H9 (cell line): ENCODE results near the gene AVPR1A. TPM values are rescaled to one million over a fixed set of nuclear protein-coding genes. Genes with fewer than 3 reads are reported as not detected.

ENCODE experiments used
- DNase-seq: peaks from one replicate; pipeline ENCODE4 v3.0.0-alpha.2; 2017
- H2AFZ ChIP-seq: one replicate; pipeline ENCODE4 v1.6.1; 2013; ENCODE audit warnings: mild to moderate bottlenecking, low read length, control low read depth, moderate library complexity
- H2AK5ac ChIP-seq: 2 replicates; pipeline ENCODE4 v1.6.1; 2013; ENCODE audit warnings: low read length, control low read depth, mixed read lengths; ENCODE audit not compliant: insufficient read length
- H2BK120ac ChIP-seq: one replicate; pipeline ENCODE4 v1.6.1; 2013; ENCODE audit warnings: low read depth, mild to moderate bottlenecking, low read length, control low read depth, inconsistent platforms; ENCODE audit not compliant: poor library complexity, severe bottlenecking
- H2BK12ac ChIP-seq: 2 replicates; pipeline ENCODE4 v1.6.1; 2013; ENCODE audit warnings: low read length, control low read depth, mixed read lengths, low read depth; ENCODE audit not compliant: insufficient read length
- H2BK15ac ChIP-seq: 2 replicates; pipeline ENCODE4 v1.6.1; 2013; ENCODE audit warnings: low read depth, low read length, control low read depth
- H2BK20ac ChIP-seq: one replicate; pipeline ENCODE4 v1.6.1; 2013; ENCODE audit warnings: low read depth, mild to moderate bottlenecking, low read length, control low read depth, inconsistent platforms; ENCODE audit not compliant: poor library complexity, severe bottlenecking
- H2BK5ac ChIP-seq: 2 replicates; pipeline ENCODE4 v1.6.1; 2013; ENCODE audit warnings: low read length, control low read depth, mixed read lengths; ENCODE audit not compliant: insufficient read length
- H3K14ac ChIP-seq: 2 replicates; pipeline ENCODE4 v1.6.1; 2013; ENCODE audit warnings: low read length, control low read depth; ENCODE audit not compliant: insufficient read depth
- H3K18ac ChIP-seq: 2 replicates; pipeline ENCODE4 v1.6.1; 2013; ENCODE audit warnings: low read depth, mild to moderate bottlenecking, mixed read lengths, low read length, control low read depth; ENCODE audit not compliant: insufficient read length
- H3K23ac ChIP-seq: 2 replicates; pipeline ENCODE4 v1.6.1; 2013; ENCODE audit warnings: low read length, control low read depth, mixed read lengths, low read depth; ENCODE audit not compliant: insufficient read length
- H3K23me2 ChIP-seq: 2 replicates; pipeline ENCODE4 v1.6.1; 2013; ENCODE audit warnings: low read depth, mild to moderate bottlenecking, mixed read lengths, low read length, control low read depth; ENCODE audit not compliant: insufficient read length, poor library complexity, severe bottlenecking
- H3K27ac ChIP-seq: 2 replicates; pipeline ENCODE4 v1.5.1; 2013; ENCODE audit warnings: low read length, control low read depth, mixed read lengths, low read depth; ENCODE audit not compliant: insufficient read length
- H3K27me3 ChIP-seq: 2 replicates; pipeline ENCODE4 v1.6.1; 2013; ENCODE audit warnings: low read length, control low read depth, inconsistent platforms; ENCODE audit not compliant: insufficient read depth
- H3K4ac ChIP-seq: 2 replicates; pipeline ENCODE4 v1.6.1; 2013; ENCODE audit warnings: low read depth, mild to moderate bottlenecking, control low read depth, inconsistent platforms, low read length, moderate library complexity
- H3K4me1 ChIP-seq: 2 replicates; pipeline ENCODE4 v1.6.1; 2013; ENCODE audit warnings: low read length, control low read depth, inconsistent platforms; ENCODE audit not compliant: insufficient read depth
- H3K4me2 ChIP-seq: 2 replicates; pipeline ENCODE4 v1.6.1; 2013; ENCODE audit warnings: low read length, control low read depth, mixed read lengths; ENCODE audit not compliant: insufficient read length, insufficient read depth
- H3K56ac ChIP-seq: 2 replicates; pipeline ENCODE4 v1.6.1; 2013; ENCODE audit warnings: low read depth, mild to moderate bottlenecking, mixed read lengths, low read length, control low read depth; ENCODE audit not compliant: insufficient read length
- H3K79me1 ChIP-seq: 2 replicates; pipeline ENCODE4 v1.6.1; 2013; ENCODE audit warnings: low read depth, mild to moderate bottlenecking, moderate library complexity, low read length, control low read depth, inconsistent platforms; ENCODE audit not compliant: insufficient read depth, poor library complexity, severe bottlenecking
- H3K79me2 ChIP-seq: 2 replicates; pipeline ENCODE4 v1.6.1; 2013; ENCODE audit warnings: low read length, control low read depth, inconsistent platforms; ENCODE audit not compliant: insufficient read depth
- H3K9ac ChIP-seq: 2 replicates; pipeline ENCODE4 v1.6.1; 2013; ENCODE audit warnings: low read length, control low read depth, mixed read lengths; ENCODE audit not compliant: insufficient read length; ENCODE audit errors: extremely low read depth
- H3K9me3 ChIP-seq: one replicate; pipeline ENCODE4 v1.6.1; 2013; ENCODE audit warnings: low read depth, low read length, inconsistent platforms; ENCODE audit not compliant: control insufficient read depth
- H3T11ph ChIP-seq: one replicate; pipeline ENCODE4 v1.6.1; 2013; ENCODE audit warnings: mild to moderate bottlenecking, low read length, control low read depth, inconsistent platforms
- H4K20me1 ChIP-seq: one replicate; pipeline ENCODE4 v1.6.1; 2013; ENCODE audit not compliant: control insufficient read depth, insufficient read length, insufficient read depth
- H4K5ac ChIP-seq: 2 replicates; pipeline ENCODE4 v1.6.1; 2013; ENCODE audit warnings: low read depth, mild to moderate bottlenecking, mixed read lengths, low read length, control low read depth; ENCODE audit not compliant: insufficient read length
- H4K8ac ChIP-seq: replicated peaks from 2 replicates; pipeline ENCODE4 v1.6.1; 2013; ENCODE audit warnings: low read length, control low read depth, mixed read lengths, low read depth; ENCODE audit not compliant: insufficient read length
- H4K91ac ChIP-seq: 2 replicates; pipeline ENCODE4 v1.6.1; 2013; ENCODE audit warnings: low read depth, mild to moderate bottlenecking, moderate library complexity, mixed read lengths, low read length, control low read depth; ENCODE audit not compliant: insufficient read length
- H3K27ac Mint-ChIP-seq, 3 experiments: 2 replicates in 2 of 3; 3 replicates in 1 of 3; pipeline ENCODE4 v1.8.0; 2020 to 2021; ENCODE audit warnings: mixed read lengths in 3 of 3, mild to moderate bottlenecking in 1 of 3, moderate library complexity in 1 of 3
- H3K27me3 Mint-ChIP-seq: 2 replicates; pipeline ENCODE4 v1.8.0; 2021; ENCODE audit warnings: low read depth, mild to moderate bottlenecking, moderate library complexity, mixed read lengths
- H3K36me3 Mint-ChIP-seq, 3 experiments: 2 replicates in 2 of 3; 3 replicates in 1 of 3; pipeline ENCODE4 v1.8.0; 2020 to 2021; ENCODE audit warnings: low read depth in 3 of 3, mixed read lengths in 3 of 3; ENCODE audit not compliant: insufficient read depth in 1 of 3
- H3K4me1 Mint-ChIP-seq, 2 experiments: 2 replicates each; pipeline ENCODE4 v1.8.0; 2020; ENCODE audit warnings: mixed read lengths in 2 of 2
- H3K4me3 Mint-ChIP-seq, 2 experiments: 2 replicates in 1 of 2; 3 replicates in 1 of 2; pipeline ENCODE4 v1.8.0; 2020 to 2021; ENCODE audit warnings: mild to moderate bottlenecking in 2 of 2, mixed read lengths in 2 of 2, moderate library complexity in 1 of 2
- H3K9me3 Mint-ChIP-seq, 2 experiments: 2 replicates in 1 of 2; 3 replicates in 1 of 2; pipeline ENCODE4 v1.8.0; 2020; ENCODE audit warnings: mild to moderate bottlenecking in 2 of 2, mixed read lengths in 2 of 2, moderate library complexity in 1 of 2
- CTCF ChIP-seq: fragments of 200-600 bp; sonication (generic); conservative IDR thresholded peaks from 3 replicates; pipeline ENCODE4 v1.8.0; 2021; ENCODE audit warnings: antibody characterized with exemption, mild to moderate bottlenecking
- WGBS: extraction: QIAGEN DNeasy Blood & Tissue Kit; methylation state at CpG from one replicate; pipeline ENCODE4 v1.1.7; 2013; ENCODE audit warnings: missing lambda C conversion rate, low lambda C conversion rate, mixed read lengths; ENCODE audit not compliant: insufficient read length; ENCODE audit errors: extremely low coverage; 5-methylcytosine and 5-hydroxymethylcytosine counted together
- total RNA-seq: library from RNA; stranded (reverse); gene quantifications from 2 replicates; pipeline ENCODE4 v1.2.1, GENCODE V29; 2021

Gene AVPR1A
- total RNA-seq, 1 experiment from 2014 or later: 0.13 TPM

- H3K27ac Mint-ChIP-seq: no peak overlapping the region
- Histone ChIP-seq H3K4me1 (no peaks in the 10 kb centered on the region), H2BK15ac (no peak overlapping the region), H3K4me2 (no peak overlapping the region), H3K23me2 (no peaks in the 10 kb centered on the region), H3K56ac (no peak overlapping the region), H4K20me1 (no peaks in the 10 kb centered on the region), H3K9me3 (no peaks in the 10 kb centered on the region), H3K79me1 (no peaks in the 10 kb centered on the region), H3T11ph (no peak overlapping the region), H2BK5ac (no peak overlapping the region), H2BK20ac (no peak overlapping the region), H2BK120ac (no peak overlapping the region), H3K79me2 (no peaks in the 10 kb centered on the region), H2AK5ac (no peak overlapping the region), H4K5ac (no peak overlapping the region), H3K23ac (no peak overlapping the region), H2AFZ (no peak overlapping the region), H4K91ac (no peak overlapping the region), H3K27ac (no peak overlapping the region), H3K27me3 (no peaks in the 10 kb centered on the region), H2BK12ac (no peak overlapping the region), H3K18ac (no peak overlapping the region), H4K8ac (no peak overlapping the region), H3K4ac (no peak overlapping the region), H3K14ac (no peak overlapping the region), H3K9ac (no peak overlapping the region)
- H3K36me3 Mint-ChIP-seq: no peaks in the 10 kb centered on the region
- no peaks in the 10 kb centered on the region for H3K27me3 Mint-ChIP-seq
- no peaks in the 10 kb centered on the region for H3K9me3 Mint-ChIP-seq
- no peak overlapping the region for H3K4me3 Mint-ChIP-seq
- no peak for DNase-seq
- TF ChIP-seq CTCF: no peak
- no peaks in the 10 kb centered on the region for H3K4me1 Mint-ChIP-seq
- WGBS: no CpG with 5 or more reads among the region's 4 CpGs
Observed at GRCh38 chr12:63133981-63134380, 17.0 kb downstream of the AVPR1A start.
